GM12874 (cell line): ENCODE data around the gene MARCHF2.

Experiments
- TF ChIP-seq, protein P1 (sequence below): IDR thresholded peaks from 2 replicates; pipeline ENCODE4 v1.5.1; 2011; ENCODE audit warnings: low read depth, mild to moderate bottlenecking, control low read depth, low read length, moderate library complexity; ENCODE audit not compliant: insufficient read depth

MARCHF2 gene

GRCh38 chr19:8445488-8446001 is 32.4 kb downstream of the MARCHF2 start:
- TF ChIP-seq, protein P1, sequence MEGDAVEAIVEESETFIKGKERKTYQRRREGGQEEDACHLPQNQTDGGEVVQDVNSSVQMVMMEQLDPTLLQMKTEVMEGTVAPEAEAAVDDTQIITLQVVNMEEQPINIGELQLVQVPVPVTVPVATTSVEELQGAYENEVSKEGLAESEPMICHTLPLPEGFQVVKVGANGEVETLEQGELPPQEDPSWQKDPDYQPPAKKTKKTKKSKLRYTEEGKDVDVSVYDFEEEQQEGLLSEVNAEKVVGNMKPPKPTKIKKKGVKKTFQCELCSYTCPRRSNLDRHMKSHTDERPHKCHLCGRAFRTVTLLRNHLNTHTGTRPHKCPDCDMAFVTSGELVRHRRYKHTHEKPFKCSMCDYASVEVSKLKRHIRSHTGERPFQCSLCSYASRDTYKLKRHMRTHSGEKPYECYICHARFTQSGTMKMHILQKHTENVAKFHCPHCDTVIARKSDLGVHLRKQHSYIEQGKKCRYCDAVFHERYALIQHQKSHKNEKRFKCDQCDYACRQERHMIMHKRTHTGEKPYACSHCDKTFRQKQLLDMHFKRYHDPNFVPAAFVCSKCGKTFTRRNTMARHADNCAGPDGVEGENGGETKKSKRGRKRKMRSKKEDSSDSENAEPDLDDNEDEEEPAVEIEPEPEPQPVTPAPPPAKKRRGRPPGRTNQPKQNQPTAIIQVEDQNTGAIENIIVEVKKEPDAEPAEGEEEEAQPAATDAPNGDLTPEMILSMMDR, result no peak

- TF ChIP-seq, protein P1, result no peak
These were observed 33.1 kb downstream of the MARCHF2 start for GRCh38 chr19:8446061-8446709.

DNA sequence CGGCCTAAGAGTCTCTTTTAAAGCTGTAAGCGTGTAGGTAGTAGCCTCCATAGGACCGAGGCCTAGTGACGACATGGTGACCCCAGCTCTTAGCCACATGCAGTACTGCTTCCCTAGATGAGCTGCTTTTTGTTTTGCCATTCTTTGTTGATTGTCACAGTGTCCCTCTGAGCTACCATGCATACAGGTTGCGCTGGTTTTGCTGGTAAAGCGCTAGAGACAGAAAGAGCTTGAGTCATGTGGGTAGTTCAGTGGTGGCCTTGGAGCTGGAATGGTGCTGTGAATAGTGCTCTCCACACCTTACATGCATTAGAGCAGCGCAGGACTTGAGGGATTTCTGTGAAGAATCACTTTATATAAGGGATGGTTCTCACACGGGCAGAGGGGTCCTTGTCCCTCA is 36.7 kb downstream of the MARCHF2 start:
- TF ChIP-seq, protein P1, result no peak

GRCh38 chr19:8451377-8451776 is 38.3 kb downstream of the MARCHF2 start:
- TF ChIP-seq, protein P1, result no peak

DNA sequence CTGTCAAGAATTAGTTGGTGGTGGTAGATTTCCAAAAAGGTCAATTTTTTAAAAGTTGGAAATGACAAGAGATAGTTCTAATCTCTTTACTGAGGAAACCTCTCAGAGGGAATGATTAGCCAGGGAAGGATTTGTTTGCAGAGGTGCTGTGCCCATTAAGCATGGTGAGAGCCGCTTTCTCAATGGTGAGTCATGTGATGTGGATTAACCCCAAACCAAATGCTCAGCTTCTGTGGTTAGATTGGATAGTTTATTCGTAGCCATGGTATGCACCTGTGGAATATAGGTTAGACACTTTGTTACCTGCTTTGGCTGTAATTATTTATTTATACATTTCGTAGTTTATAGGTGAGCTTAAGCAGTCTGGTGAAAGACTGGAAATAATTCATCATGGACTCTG is 38.8 kb downstream of the MARCHF2 start:
- TF ChIP-seq, protein P1, result no peak

DNA sequence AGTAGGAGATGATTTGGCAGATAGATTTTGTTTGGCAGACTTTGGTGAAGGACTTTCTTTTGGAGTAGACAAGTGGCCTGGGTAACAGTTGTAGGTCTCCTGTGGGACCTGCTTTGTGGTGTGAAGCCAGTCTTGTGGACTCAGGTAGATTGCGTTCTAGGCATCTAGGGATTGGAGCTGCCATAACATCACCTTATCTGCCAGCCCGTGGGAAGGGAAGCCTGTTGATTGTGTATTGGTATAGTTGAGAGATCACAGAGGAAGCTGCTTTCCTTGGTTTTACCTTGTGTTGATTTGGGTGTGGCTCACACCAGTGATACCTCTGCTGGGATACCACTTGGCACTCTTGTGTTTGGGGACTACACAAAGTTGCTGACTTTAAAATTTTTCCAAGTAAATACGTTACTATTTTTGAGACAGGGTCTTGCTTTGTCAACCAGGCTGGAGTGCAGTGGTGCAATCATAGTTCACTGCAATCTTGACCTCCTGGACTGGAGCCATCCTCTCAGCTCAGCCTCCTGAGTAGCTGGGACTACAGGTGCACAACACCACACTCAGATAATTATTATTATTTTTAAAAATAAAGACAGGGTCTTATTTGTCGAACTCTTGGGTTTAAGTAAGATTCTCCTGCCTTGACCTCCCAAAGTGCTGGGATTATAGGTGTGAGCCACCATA is 39.5 kb downstream of the MARCHF2 start:
- TF ChIP-seq, protein P1, result no peak

- TF ChIP-seq, protein P1, result no peak
These were observed 40.5 kb downstream of the MARCHF2 start for GRCh38 chr19:8453616-8454015.
